HG03571 (cell line): ENCODE results near the gene TAS2R14.

ENCODE experiments used
- ATAC-seq: cut with Tn5 transposase; IDR thresholded peaks from one replicate; pipeline ENCODE4 v1.9.1; 2021; ENCODE audit not compliant: unreplicated experiment

Gene TAS2R14

GRCh38 chr12:10939163-10939562 lies at the start of gene TAS2R14:
Gene TAS2R14, minus strand, starts transcription at chr12:10939263. Its CDS starts 56 bp downstream, at chr12:10939207.
- no peak for ATAC-seq

GRCh38 chr12:10986812-10987211 lies 47.7 kb upstream of the TAS2R14 start, which contains the start of gene TAS2R50:
Gene TAS2R50, minus strand, starts transcription at chr12:10986912. Its CDS starts 52 bp downstream, at chr12:10986860.
- ATAC-seq: no peak

GRCh38 chr12:10982244-10982643 lies 43.2 kb upstream of the TAS2R14 start:
- ATAC-seq: no peak

- no peak for ATAC-seq
These were observed 35.9 kb upstream of the TAS2R14 start for GRCh38 chr12:10974965-10975364.

GRCh38 chr12:10968765-10969456 lies 29.8 kb upstream of the TAS2R14 start:
- no peak for ATAC-seq

GRCh38 chr12:10967409-10967808 lies 28.3 kb upstream of the TAS2R14 start:
- no peak for ATAC-seq

- ATAC-seq: no peak
These were observed 27.3 kb upstream of the TAS2R14 start for GRCh38 chr12:10966314-10966713.

GRCh38 chr12:10965476-10965875 lies 26.4 kb upstream of the TAS2R14 start:
- ATAC-seq: no peak

- no peak for ATAC-seq
These were observed 21.1 kb upstream of the TAS2R14 start for GRCh38 chr12:10960211-10960610.

- ATAC-seq: no peak
These were observed 20.7 kb upstream of the TAS2R14 start for GRCh38 chr12:10959804-10960203.

GRCh38 chr12:10957741-10958140 lies 18.7 kb upstream of the TAS2R14 start:
- ATAC-seq: no peak

- ATAC-seq: no peak
These were observed 17.0 kb upstream of the TAS2R14 start for GRCh38 chr12:10956085-10956484.

- ATAC-seq: no peak
These were observed 13.6 kb upstream of the TAS2R14 start for GRCh38 chr12:10952645-10953044.

- ATAC-seq: no peak
These were observed 4.1 kb upstream of the TAS2R14 start for GRCh38 chr12:10943167-10943566.

GRCh38 chr12:10941916-10942607 lies 3.0 kb upstream of the TAS2R14 start:
- ATAC-seq: no peak

GRCh38 chr12:10941369-10941768 lies 2.3 kb upstream of the TAS2R14 start:
- no peak for ATAC-seq

GRCh38 chr12:10940389-10940788 lies 1.3 kb upstream of the TAS2R14 start:
- ATAC-seq: no peak

GRCh38 chr12:10936506-10936905 lies 2.6 kb downstream of the TAS2R14 start:
- ATAC-seq: no peak

GRCh38 chr12:10928746-10929286 lies 10.2 kb downstream of the TAS2R14 start, which contains the start of gene PRH2:
Gene PRH2, plus strand, starts transcription at chr12:10929236. Its CDS starts 38 bp downstream, at chr12:10929274.
- ATAC-seq: no peak

GRCh38 chr12:10926269-10926668 lies 12.8 kb downstream of the TAS2R14 start:
- ATAC-seq: no peak

- ATAC-seq: no peak
These were observed 19.3 kb downstream of the TAS2R14 start for GRCh38 chr12:10919809-10920208.

GRCh38 chr12:10910380-10910779 lies 28.7 kb downstream of the TAS2R14 start:
- ATAC-seq: no peak
